SK-N-MC (cell line): Measurements from ENCODE around the gene PDCD11.

ENCODE experiments used
- EZH2 ChIP-seq: fragments of 200-600 bp; sonication (generic); IDR thresholded peaks from one replicate; pipeline ENCODE4 v1.6.1; 2017; ENCODE audit warnings: antibody characterized with exemption
- FOXP2 ChIP-seq: optimal IDR thresholded peaks from 2 replicates; pipeline ENCODE3; 2011; ENCODE audit warnings: mild to moderate bottlenecking, moderate library complexity; ENCODE audit not compliant: insufficient read depth; ENCODE audit errors: extremely low read length, control extremely low read depth
- POLR2AphosphoS5 ChIP-seq: IDR thresholded peaks from 2 replicates; pipeline ENCODE4 v1.6.1; 2012; ENCODE audit warnings: mild to moderate bottlenecking, low read depth, low read length, borderline replicate concordance

GRCh38 chr10:103367782-103368518 lies 28.5 kb upstream of the PDCD11 start, which contains the start of gene TAF5:
- TF ChIP-seq POLR2AphosphoS5 = peak; percentile 90; the same call in 1 of the 2 replicates
- TF ChIP-seq EZH2 = no peak
- no peak for TF ChIP-seq FOXP2
